Stomach (tissue), 9 donors: ENCODE data around the gene PHRF1. TPM values are rescaled to one million over a fixed set of nuclear protein-coding genes. Genes with fewer than 3 reads are reported as not detected.

ENCODE experiments used
- DNase-seq, 2 donors: peaks; one replicate each; pipeline versions ENCODE4 v3.0.0 to v3.0.0-alpha.2; 2013 to 2019
- H3K27ac ChIP-seq, 5 donors: fragments of 200-600 bp in 4 of 5; sonication (generic) in 4 of 5; one replicate each; pipeline ENCODE4 v1.5.1; 2013 to 2019; ENCODE audit warnings: mild to moderate bottlenecking in 1 of 5, moderate library complexity in 1 of 5
- H3K27me3 ChIP-seq, 3 donors: fragments of 200-600 bp; sonication (generic); one replicate each; pipeline ENCODE4 v1.5.1; 2017 to 2019; ENCODE audit warnings: mixed run types in 1 of 3
- H3K36me3 ChIP-seq, 4 donors: fragments of 200-600 bp; sonication (generic); 1 replicate in 3 of 4; 2 replicates in 1 of 4; pipeline ENCODE4 v1.5.1; 2016 to 2019
- H3K4me1 ChIP-seq, 4 donors: fragments of 200-600 bp; sonication (generic); one replicate each; pipeline ENCODE4 v1.5.1; 2016 to 2019
- H3K4me3 ChIP-seq, 4 donors: fragments of 200-600 bp; sonication (generic) in 3 of 4; one replicate each; pipeline ENCODE4 v1.5.1; 2016 to 2019; ENCODE audit warnings: mild to moderate bottlenecking in 1 of 4
- H3K9me3 ChIP-seq, 4 donors: fragments of 200-600 bp; sonication (generic); one replicate each; pipeline ENCODE4 v1.5.1; 2016 to 2019
- CTCF ChIP-seq, 7 experiments: fragments of 450-650 bp in 4 of 7; fragments of 200-600 bp in 3 of 7; sonication (generic) in 3 of 7; IDR thresholded peaks; one replicate each; pipeline ENCODE4 v1.5.1; 2016 to 2019; ENCODE audit warnings: antibody characterized with exemption in 7 of 7, control low read depth in 2 of 7, mild to moderate bottlenecking in 1 of 7
- EP300 ChIP-seq: sonication (generic); formaldehyde crosslinking; IDR thresholded peaks from one replicate; pipeline ENCODE4 v1.6.1; 2017; ENCODE audit warnings: antibody characterized with exemption
- POLR2A ChIP-seq, 4 donors: fragments of 450-650 bp; IDR thresholded peaks; one replicate each; pipeline ENCODE4 v1.6.1; 2016; ENCODE audit warnings: antibody characterized with exemption in 4 of 4, control low read depth in 2 of 4, mild to moderate bottlenecking in 1 of 4, moderate library complexity in 1 of 4
- POLR2AphosphoS5 ChIP-seq, 3 donors: sonication (generic); formaldehyde crosslinking; IDR thresholded peaks; one replicate each; pipeline ENCODE4 v1.6.1; 2016; ENCODE audit warnings: antibody characterized with exemption in 3 of 3
- WGBS, 5 donors: extraction: QIAGEN DNeasy Blood & Tissue Kit in 3 of 5; methylation state at CpG; one replicate each; pipeline versions ENCODE4 v1.1.5 to v1.1.7; 2013 to 2018; 5-methylcytosine and 5-hydroxymethylcytosine counted together
- intact Hi-C: fragments of 100-400 bp; cut with DNase I; formaldehyde crosslinking; loops from one replicate; pipeline ENCODE4 v1.15.1; 2023; ENCODE audit warnings: low total_unique reads
- polyA plus RNA-seq, 3 donors: library from polyadenylated mRNA; stranded (reverse); fragments of 200-250 nt; gene quantifications; one replicate each; pipeline ENCODE4 v1.2.3, GENCODE V29; 2013
- total RNA-seq, 5 donors: library from RNA; depleted of rRNA; stranded (reverse); fragments of >200 nt; gene quantifications; one replicate each; pipeline versions ENCODE4 v1.1.0 to v1.2.3, GENCODE V29; 2014 to 2016
- donor health status: healthy with polysubstance abuse.
- donor health status: Bipolar disorder and iron deficiency.
- donor health status: healthy.

Gene PHRF1
- total and polyA plus RNA-seq, 8 donors: 7.9 to 60.8 (median 19.5) TPM

GRCh38 chr11:559712-560304, 16.5 kb upstream of the PHRF1 start:
- Histone ChIP-seq H3K27me3 (peaks cover 0 to 49% (median 26%) of the 10 kb centered on the region in 3 donors), H3K27ac (peak overlapping the region; percentile 86 to 95 (median 90)), H3K36me3 (peaks cover 0 to 16% (median 7%) of the 10 kb centered on the region in 4 donors), H3K9me3 (no peaks in the 10 kb centered on the region), H3K4me3 (peak overlapping the region; percentile 84 to 92 (median 90)), H3K4me1 (peaks cover 35 to 64% (median 58%) of the 10 kb centered on the region in 4 donors)
- DNase-seq: peak; percentile 61 to 72
- WGBS, 5 donors: 47 to 65% (median 52%) methylated on average over 18 of the region's 18 CpGs
- TF ChIP-seq EP300 (no peak), POLR2AphosphoS5 (IDR thresholded peaks at IDR 0.05) (peak in 1 of 3 donors; percentile 39)
- intact Hi-C loops: no loop called here

GRCh38 chr11:560305-561147, 15.7 kb upstream of the PHRF1 start, which contains the start of the genes LMNTD2 and RASSF7:
Gene LMNTD2, minus strand, starts transcription at chr11:560738. Its CDS starts 22 bp downstream, at chr11:560716.
Gene RASSF7, plus strand, starts transcription at chr11:560970. Its CDS starts 799 bp downstream, at chr11:561769.
- Histone ChIP-seq H3K4me3 (peak within 1 kb of the TSS; percentile 84 to 92 (median 90)), H3K4me1 (peaks cover 29 to 57% (median 51%) of the 10 kb centered on the region in 4 donors), H3K9me3 (no peaks in the 10 kb centered on the region), H3K27me3 (peaks cover 0 to 42% (median 20%) of the 10 kb centered on the region in 3 donors), H3K36me3 (peaks cover 0 to 16% (median 7%) of the 10 kb centered on the region in 4 donors), H3K27ac (peak within 1 kb of the TSS; percentile 90 to 98 (median 94))
- DNase-seq: peak; percentile 95 to 97
- intact Hi-C loops: no loop called here
- peak in 2 of 3 donors; percentile 82 to 88 for TF ChIP-seq POLR2AphosphoS5 (IDR thresholded peaks at IDR 0.05)
- TF ChIP-seq CTCF (IDR thresholded peaks at IDR 0.05): no peak
- TF ChIP-seq EP300: no peak
- peak in 1 of 4 donors; percentile 24 for TF ChIP-seq POLR2A (IDR thresholded peaks at IDR 0.05)
- WGBS, 5 donors: 2 to 6% (median 4%) methylated on average over 21 to 94 of the region's 95 CpGs

DNA sequence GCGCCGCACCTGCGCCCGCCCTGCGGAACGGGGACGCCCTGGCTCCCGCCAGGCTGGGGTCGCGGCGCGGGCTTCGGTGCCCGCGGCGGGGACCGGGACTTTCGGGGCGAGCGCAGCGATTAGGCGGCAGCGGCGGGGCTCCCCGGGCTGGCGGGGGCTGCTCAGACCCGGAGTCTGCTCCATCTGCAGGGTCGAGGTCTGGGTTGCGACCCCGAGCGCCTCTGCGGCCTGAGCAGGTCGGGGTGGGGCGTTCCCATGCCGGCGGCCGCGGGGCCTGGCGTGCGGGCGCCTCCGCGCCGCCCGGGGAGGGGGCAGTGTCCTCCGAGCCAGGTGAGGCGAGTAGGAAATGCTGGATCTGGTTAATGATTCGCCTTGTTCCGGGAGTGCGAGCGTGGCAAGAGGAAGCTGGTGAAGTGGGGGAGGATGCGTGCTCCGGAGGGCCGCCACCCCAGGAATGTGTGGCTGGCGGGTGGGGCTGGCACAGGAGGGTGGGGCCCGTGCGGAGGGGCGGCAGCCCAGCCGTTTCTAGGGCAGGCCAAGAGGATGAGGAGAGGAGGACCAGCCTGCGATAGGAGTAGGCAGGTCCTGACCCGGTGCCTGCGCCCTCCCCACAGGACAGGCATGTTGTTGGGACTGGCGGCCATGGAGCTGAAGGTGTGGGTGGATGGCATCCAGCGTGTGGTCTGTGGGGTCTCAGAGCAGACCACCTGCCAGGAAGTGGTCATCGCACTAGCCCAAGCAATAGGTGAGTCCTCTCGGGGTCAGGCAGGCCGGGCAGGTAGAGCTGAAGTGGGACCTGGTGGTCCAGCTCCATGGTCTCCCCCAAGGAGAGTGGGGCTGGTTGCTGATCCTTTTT, 14.9 kb upstream of the PHRF1 start:
- Histone ChIP-seq H3K27me3 (peaks cover 0 to 33% (median 12%) of the 10 kb centered on the region in 3 donors), H3K36me3 (peaks cover 0 to 16% (median 7%) of the 10 kb centered on the region in 4 donors), H3K27ac (peak overlapping the region; percentile 90 to 98 (median 91)), H3K4me3 (peak overlapping the region; percentile 84 to 92 (median 90)), H3K4me1 (peaks cover 21 to 52% (median 45%) of the 10 kb centered on the region in 4 donors), H3K9me3 (no peaks in the 10 kb centered on the region)
- DNase-seq: peak; percentile 89 to 96
- intact Hi-C loops: no loop called here
- 4 to 19% (median 8%) methylated on average over 26 to 67 of the region's 67 CpGs for WGBS, 5 donors
- TF ChIP-seq POLR2AphosphoS5 (IDR thresholded peaks at IDR 0.05): peak in 2 of 3 donors; percentile 78 to 85
- no peak for TF ChIP-seq POLR2A (IDR thresholded peaks at IDR 0.05)
- TF ChIP-seq EP300: no peak

DNA sequence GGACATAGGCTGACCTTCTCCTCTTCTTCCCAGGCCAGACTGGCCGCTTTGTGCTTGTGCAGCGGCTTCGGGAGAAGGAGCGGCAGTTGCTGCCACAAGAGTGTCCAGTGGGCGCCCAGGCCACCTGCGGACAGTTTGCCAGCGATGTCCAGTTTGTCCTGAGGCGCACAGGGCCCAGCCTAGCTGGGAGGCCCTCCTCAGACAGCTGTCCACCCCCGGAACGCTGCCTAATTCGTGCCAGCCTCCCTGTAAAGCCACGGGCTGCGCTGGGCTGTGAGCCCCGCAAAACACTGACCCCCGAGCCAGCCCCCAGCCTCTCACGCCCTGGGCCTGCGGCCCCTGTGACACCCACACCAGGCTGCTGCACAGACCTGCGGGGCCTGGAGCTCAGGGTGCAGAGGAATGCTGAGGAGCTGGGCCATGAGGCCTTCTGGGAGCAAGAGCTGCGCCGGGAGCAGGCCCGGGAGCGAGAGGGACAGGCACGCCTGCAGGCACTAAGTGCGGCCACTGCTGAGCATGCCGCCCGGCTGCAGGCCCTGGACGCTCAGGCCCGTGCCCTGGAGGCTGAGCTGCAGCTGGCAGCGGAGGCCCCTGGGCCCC, 14.1 kb upstream of the PHRF1 start:
- TF ChIP-seq POLR2AphosphoS5 (IDR thresholded peaks at IDR 0.05) (no peak), EP300 (no peak), CTCF (IDR thresholded peaks at IDR 0.05) (no peak), POLR2A (IDR thresholded peaks at IDR 0.05) (no peak)
- Histone ChIP-seq H3K9me3 (no peaks in the 10 kb centered on the region), H3K4me3 (peak overlapping the region; percentile 84 to 92 (median 90)), H3K27me3 (peaks cover 0 to 25% (median 4%) of the 10 kb centered on the region in 3 donors), H3K36me3 (peaks cover 0 to 16% (median 7%) of the 10 kb centered on the region in 4 donors), H3K4me1 (peaks cover 21 to 59% (median 52%) of the 10 kb centered on the region in 4 donors), H3K27ac (peak overlapping the region; percentile 90 to 98 (median 91))
- WGBS, 5 donors: 31 to 87% (median 72%) methylated on average over 6 to 29 of the region's 29 CpGs
- intact Hi-C loops: no loop called here
- DNase-seq: no peak
